GM18858 (cell line): Measurements from ENCODE around the gene ADNP2.

Experiments
- ATAC-seq: cut with Tn5 transposase; IDR thresholded peaks from one replicate; pipeline ENCODE4 v1.9.1; 2021; ENCODE audit not compliant: unreplicated experiment

The ADNP2 gene

GRCh38 chr18:80108739-80109675, at the start of gene ADNP2:
ADNP2 (plus strand) TSS chr18:80109262; CDS start chr18:80117543, 8,281 bp downstream.
- peak; percentile 49 for ATAC-seq

GRCh38 chr18:80059945-80060344, 49.1 kb upstream of the ADNP2 start:
- no peak for ATAC-seq

- no peak for ATAC-seq
Observed at GRCh38 chr18:80065705-80066104, 43.4 kb upstream of the ADNP2 start.

- no peak for ATAC-seq
Observed at GRCh38 chr18:80067321-80067720, 41.7 kb upstream of the ADNP2 start.

- ATAC-seq = no peak
Observed at GRCh38 chr18:80067897-80068296, 41.2 kb upstream of the ADNP2 start.

- ATAC-seq = no peak
Observed at GRCh38 chr18:80068571-80069272, 40.3 kb upstream of the ADNP2 start.

GRCh38 chr18:80070825-80071224, 38.2 kb upstream of the ADNP2 start:
- ATAC-seq = no peak

- ATAC-seq = no peak
Observed at GRCh38 chr18:80074183-80074582, 34.9 kb upstream of the ADNP2 start.

- no peak for ATAC-seq
Observed at GRCh38 chr18:80074697-80075096, 34.4 kb upstream of the ADNP2 start.

- ATAC-seq = no peak
Observed at GRCh38 chr18:80075940-80076339, 33.1 kb upstream of the ADNP2 start.

- no peak for ATAC-seq
Observed at GRCh38 chr18:80076379-80076778, 32.7 kb upstream of the ADNP2 start.

- ATAC-seq = no peak
Observed at GRCh38 chr18:80077873-80078272, 31.2 kb upstream of the ADNP2 start.

GRCh38 chr18:80086281-80086680, 22.8 kb upstream of the ADNP2 start:
- ATAC-seq = no peak

- ATAC-seq = no peak
Observed at GRCh38 chr18:80088036-80088435, 21.0 kb upstream of the ADNP2 start.

- no peak for ATAC-seq
Observed at GRCh38 chr18:80088823-80089222, 20.2 kb upstream of the ADNP2 start.

GRCh38 chr18:80095414-80095813, 13.6 kb upstream of the ADNP2 start:
- ATAC-seq = no peak

GRCh38 chr18:80096032-80096565, 13.0 kb upstream of the ADNP2 start:
- no peak for ATAC-seq

- no peak for ATAC-seq
Observed at GRCh38 chr18:80097201-80097600, 11.9 kb upstream of the ADNP2 start.

GRCh38 chr18:80103231-80103630, 5.8 kb upstream of the ADNP2 start:
- ATAC-seq = no peak

GRCh38 chr18:80104364-80104779, 4.7 kb upstream of the ADNP2 start:
- ATAC-seq = no peak

GRCh38 chr18:80105369-80106167, 3.5 kb upstream of the ADNP2 start:
- peak; percentile 45 for ATAC-seq
